SK-N-SH (cell line): ENCODE measurements around the gene PYY. TPM values are rescaled to one million over a fixed set of nuclear protein-coding genes. Genes with fewer than 3 reads are reported as not detected.

Experiments
- CTCF ChIA-PET: fragments of 300-600, 350-600 bp; formaldehyde crosslinking; extraction: SDS; loops from one replicate; lab custom pipeline; 2021; lab: Yijun Ruan, JAX
- POLR2A ChIA-PET: fragments of 350-600 bp; sonication (Branson Sonifier 250); formaldehyde crosslinking; extraction: SDS; loops from one replicate; lab custom pipeline; 2020; ENCODE audit warnings: antibody characterized with exemption, inconsistent platforms; lab: Yijun Ruan, JAX
- DNase-seq: peaks from one replicate; pipeline ENCODE4 v3.0.0; 2012
- H2AFZ ChIP-seq: fragments of 200-600 bp; sonication (generic); 2 replicates; pipeline ENCODE4 v1.8.1; 2016; ENCODE audit warnings: antibody characterized with exemption, mild to moderate bottlenecking, low read depth
- H3F3A ChIP-seq: fragments of 200-600 bp; sonication (generic); replicated peaks from 2 replicates; pipeline ENCODE3; 2016; ENCODE audit warnings: antibody characterized with exemption, mild to moderate bottlenecking; ENCODE audit not compliant: insufficient read depth
- H3K27ac ChIP-seq, 2 experiments: fragments of 200-500 bp in 1 of 2; fragments of 200-600 bp in 1 of 2; sonication (Bioruptor generic) in 1 of 2; sonication (generic), shearing (Covaris generic) in 1 of 2; 2 replicates each; pipeline versions ENCODE4 v1.5.1 to v1.6.1; 2014 to 2016; ENCODE audit warnings: low read depth in 2 of 2, inconsistent platforms in 1 of 2, low read length in 1 of 2, mild to moderate bottlenecking in 1 of 2, mixed read lengths in 1 of 2
- H3K27me3 ChIP-seq: fragments of 200-600 bp; sonication (generic), shearing (Covaris generic); 2 replicates; pipeline ENCODE4 v1.6.1; 2016; ENCODE audit warnings: mixed run types; ENCODE audit not compliant: insufficient read depth
- H3K36me3 ChIP-seq, 2 experiments: fragments of 200-500 bp in 1 of 2; fragments of 200-600 bp in 1 of 2; sonication (Bioruptor generic) in 1 of 2; sonication (generic) in 1 of 2; replicated peaks in 1 of 2; 2 replicates each; pipeline versions ENCODE3 to v1.5.1; 2014 to 2016; ENCODE audit warnings: low read length in 1 of 2, mild to moderate bottlenecking in 1 of 2; ENCODE audit not compliant: insufficient read depth in 2 of 2, control insufficient read depth in 1 of 2
- H3K4me1 ChIP-seq, 2 experiments: fragments of 200-500 bp in 1 of 2; fragments of 200-600 bp in 1 of 2; sonication (Bioruptor generic) in 1 of 2; sonication (generic), shearing (Covaris generic) in 1 of 2; 2 replicates each; pipeline versions ENCODE4 v1.5.1 to v1.6.1; 2014 to 2016; ENCODE audit warnings: low read depth in 1 of 2, low read length in 1 of 2, mixed run types in 1 of 2; ENCODE audit not compliant: insufficient read depth in 2 of 2, control insufficient read depth in 1 of 2
- H3K4me2 ChIP-seq: fragments of 200-600 bp; sonication (generic), shearing (Covaris generic); 2 replicates; pipeline ENCODE4 v1.6.1; 2017; ENCODE audit warnings: mixed run types
- H3K4me3 ChIP-seq, 2 experiments: fragments of 200-500 bp in 1 of 2; fragments of 200-600 bp in 1 of 2; sonication (Bioruptor generic) in 1 of 2; sonication (generic), shearing (Covaris generic) in 1 of 2; 2 replicates each; pipeline versions ENCODE4 v1.5.1 to v1.8.1; 2014 to 2016; ENCODE audit warnings: low read depth in 2 of 2, inconsistent platforms in 1 of 2, low read length in 1 of 2, mild to moderate bottlenecking in 1 of 2, mixed read lengths in 1 of 2, moderate library complexity in 1 of 2
- H3K79me2 ChIP-seq: fragments of 200-600 bp; sonication (generic); 2 replicates; pipeline ENCODE4 v1.8.1; 2017; ENCODE audit warnings: mild to moderate bottlenecking; ENCODE audit not compliant: insufficient read depth
- H3K9ac ChIP-seq: fragments of 200-600 bp; sonication (generic); 2 replicates; pipeline ENCODE4 v1.6.1; 2017; ENCODE audit warnings: mixed run types
- H3K9me2 ChIP-seq: fragments of 200-600 bp; sonication (generic); 2 replicates; pipeline ENCODE4 v1.6.1; 2017; ENCODE audit warnings: mixed run types
- H3K9me3 ChIP-seq: fragments of 200-600 bp; sonication (generic); 2 replicates; pipeline ENCODE4 v1.6.1; 2017; ENCODE audit warnings: mixed run types, mild to moderate bottlenecking, moderate library complexity
- H4K20me1 ChIP-seq: fragments of 200-600 bp; sonication (generic); 2 replicates; pipeline ENCODE4 v1.6.1; 2017; ENCODE audit warnings: mild to moderate bottlenecking, mixed run types; ENCODE audit not compliant: insufficient read depth
- FOSL2 ChIP-seq: IDR thresholded peaks from 2 replicates; pipeline ENCODE4 v1.4.0; 2012; ENCODE audit warnings: low read depth, mild to moderate bottlenecking, moderate library complexity, borderline replicate concordance
- GABPA ChIP-seq: IDR thresholded peaks from 2 replicates; pipeline ENCODE4 v1.4.0; 2012; ENCODE audit warnings: low read depth, mild to moderate bottlenecking
- GATA2 ChIP-seq: sonication (generic); formaldehyde crosslinking; IDR thresholded peaks from 2 replicates; pipeline ENCODE4 v1.5.0; 2020; ENCODE audit warnings: mild to moderate bottlenecking, missing genetic modification reagents
- JUND ChIP-seq: IDR thresholded peaks from 2 replicates; pipeline ENCODE4 v1.4.0; 2012
- MEF2A ChIP-seq: IDR thresholded peaks from 2 replicates; pipeline ENCODE4 v1.4.0; 2012; ENCODE audit warnings: low read depth, borderline replicate concordance
- POLR2AphosphoS5 ChIP-seq: IDR thresholded peaks from 2 replicates; pipeline ENCODE4 v1.6.1; 2012; ENCODE audit warnings: low read depth, low read length
- RCOR1 ChIP-seq: fragments of 150-350 bp; IDR thresholded peaks from 2 replicates; pipeline ENCODE4 v1.6.1; 2017; ENCODE audit warnings: antibody characterized with exemption, low read length
- RFX5 ChIP-seq: IDR thresholded peaks from 2 replicates; pipeline ENCODE4 v1.6.1; 2012; ENCODE audit warnings: mild to moderate bottlenecking, improper control_type of control experiment, low read length
- RXRA ChIP-seq: IDR thresholded peaks from 2 replicates; pipeline ENCODE4 v1.4.0; 2012; ENCODE audit warnings: low read depth, mild to moderate bottlenecking, borderline replicate concordance
- SIN3A ChIP-seq: IDR thresholded peaks from 2 replicates; pipeline ENCODE4 v1.6.1; 2012; ENCODE audit warnings: low read depth, mild to moderate bottlenecking, low read length, moderate library complexity, borderline replicate concordance
- TAF1 ChIP-seq: IDR thresholded peaks from 2 replicates; pipeline ENCODE4 v1.6.1; 2012; ENCODE audit warnings: low read depth, mild to moderate bottlenecking, low read length, moderate library complexity, borderline replicate concordance
- WGBS: methylation state at CpG from one replicate; pipeline ENCODE4 v1.1.6; 2017; ENCODE audit warnings: low lambda C conversion rate; 5-methylcytosine and 5-hydroxymethylcytosine counted together
- polyA plus RNA-seq, 3 experiments: library from polyadenylated mRNA; depleted of rRNA; stranded (reverse); fragments of >200 nt; gene quantifications; 2 replicates each; pipeline ENCODE4 v1.2.3, GENCODE V29; 2012
- TF ChIP-seq, protein P1 (sequence below): IDR thresholded peaks from 2 replicates; pipeline ENCODE4 v1.4.0; 2012; ENCODE audit warnings: low read depth
- TF ChIP-seq, protein P2 (sequence below): IDR thresholded peaks from 2 replicates; pipeline ENCODE4 v1.4.0; 2012; ENCODE audit warnings: low read depth, borderline replicate concordance

PYY gene
- polyA plus RNA-seq, 1 of the 3 experiments (the other 2 are of a cell fraction) = 0.21 TPM

DNA sequence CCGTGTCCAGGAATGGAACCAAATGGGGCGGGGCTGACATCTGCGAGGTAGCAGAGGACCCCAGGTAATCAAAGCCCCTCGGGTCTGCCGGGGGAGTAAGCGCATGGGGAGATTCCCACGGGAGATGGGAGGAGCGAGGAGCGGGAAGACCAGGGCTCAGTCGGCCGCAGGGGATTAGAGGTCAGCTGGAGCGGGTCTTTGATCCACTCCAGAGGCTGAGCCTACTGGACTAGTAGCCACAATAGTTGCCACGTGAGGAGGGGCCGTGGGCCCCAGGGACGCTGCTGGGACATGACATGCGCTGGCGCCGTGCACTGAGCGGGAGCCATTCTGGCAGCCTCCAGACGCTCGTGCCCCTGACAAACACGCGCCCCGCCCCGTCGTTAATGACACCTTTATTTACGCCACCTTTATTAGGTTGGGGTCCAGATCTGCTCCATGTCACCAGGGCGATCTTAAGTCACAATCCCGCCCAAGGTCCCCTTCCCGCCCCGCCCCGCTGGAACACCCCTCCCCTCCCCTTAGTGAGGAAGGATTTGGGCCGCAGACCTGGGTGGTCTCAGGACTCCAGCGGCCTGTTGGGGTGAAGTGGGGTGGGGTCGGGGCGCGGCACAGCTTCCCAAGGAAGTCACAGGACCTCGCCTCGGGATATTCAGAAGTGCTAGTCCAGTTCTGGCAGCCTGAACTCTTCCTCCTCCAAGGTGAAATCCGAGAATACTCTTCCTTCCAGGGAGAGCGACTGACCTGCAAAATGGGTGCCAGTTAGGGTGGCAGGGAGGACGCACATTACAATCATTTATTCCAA lies 26.5 kb downstream of the PYY start:
- Histone ChIP-seq H3K36me3 (no peaks in the 10 kb centered on the region), H3K9ac (no peak overlapping the region), H4K20me1 (no peaks in the 10 kb centered on the region), H3K79me2 (no peaks in the 10 kb centered on the region), H3K9me3 (no peaks in the 10 kb centered on the region), H3K27ac (no peak overlapping the region)
- CTCF ChIA-PET = interaction anchor here (1.0 to 11.3 kb wide), 4 partner anchors 9 to 68 kb away, joined by 3 to 60 read pairs (median 6); partner anchors contain the start of gene MPP2
- no peak for DNase-seq
- no peak for TF ChIP-seq RFX5
- no peak for TF ChIP-seq RXRA
- TF ChIP-seq GATA2 (CRISPR knock-in tag) = no peak
- no peak for TF ChIP-seq TAF1
- no peak for TF ChIP-seq SIN3A
- TF ChIP-seq MEF2A = no peak
- TF ChIP-seq POLR2AphosphoS5 = no peak
- TF ChIP-seq, all 33 proteins: peak for 0
- no peak overlapping the region for H3K4me3 ChIP-seq
- 48% methylated on average over 25 of the region's 42 CpGs for whole genome bisulfite sequencing
- POLR2A ChIA-PET = no interaction called here
- H3K9me2 ChIP-seq = no peaks in the 10 kb centered on the region
- H3K27me3 ChIP-seq = peaks cover 14% of the 10 kb centered on the region; the same call in 1 of the 2 replicates
- H3K4me2 ChIP-seq = no peak overlapping the region
- H2AFZ ChIP-seq = no peak overlapping the region
- no peaks in the 10 kb centered on the region for H3F3A ChIP-seq
- H3K4me1 ChIP-seq = no peaks in the 10 kb centered on the region; a peak in 1 of 4 replicates

DNA sequence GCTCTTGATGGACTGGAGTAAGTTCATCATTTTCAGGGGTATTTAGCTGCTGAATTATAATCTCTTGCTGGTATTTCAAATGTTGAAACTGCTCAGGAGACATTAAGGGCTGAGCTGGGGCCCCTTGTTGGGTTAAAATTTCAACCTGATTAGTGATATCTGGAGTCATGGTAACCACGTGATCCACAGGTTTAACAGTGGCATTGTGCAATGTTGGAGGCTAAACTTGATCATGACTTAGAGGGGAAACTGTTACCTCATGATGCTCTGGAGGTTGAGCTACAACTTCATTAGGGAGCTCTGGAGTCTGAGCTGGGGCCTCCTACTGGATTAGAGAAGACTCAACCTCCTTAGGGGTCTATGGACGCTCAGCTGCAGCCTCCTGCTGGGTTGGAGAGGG lies 29.2 kb downstream of the PYY start:
- no peak overlapping the region for H3K4me2 ChIP-seq
- no peak overlapping the region for H3K27ac ChIP-seq
- H2AFZ ChIP-seq = no peak overlapping the region
- CTCF ChIA-PET = interaction anchor here (0.9 to 11.3 kb wide), 8 partner anchors 13 to 78 kb away, joined by 3 to 60 read pairs (median 4); partner anchors contain the start of genes CD300LG and MPP2
- TF ChIP-seq POLR2AphosphoS5 (no peak), FOSL2 (no peak), JUND (no peak), RCOR1 (no peak), GABPA (no peak), SIN3A (no peak)
- TF ChIP-seq, protein P1, sequence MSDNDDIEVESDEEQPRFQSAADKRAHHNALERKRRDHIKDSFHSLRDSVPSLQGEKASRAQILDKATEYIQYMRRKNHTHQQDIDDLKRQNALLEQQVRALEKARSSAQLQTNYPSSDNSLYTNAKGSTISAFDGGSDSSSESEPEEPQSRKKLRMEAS = no peak
- TF ChIP-seq, protein P2, sequence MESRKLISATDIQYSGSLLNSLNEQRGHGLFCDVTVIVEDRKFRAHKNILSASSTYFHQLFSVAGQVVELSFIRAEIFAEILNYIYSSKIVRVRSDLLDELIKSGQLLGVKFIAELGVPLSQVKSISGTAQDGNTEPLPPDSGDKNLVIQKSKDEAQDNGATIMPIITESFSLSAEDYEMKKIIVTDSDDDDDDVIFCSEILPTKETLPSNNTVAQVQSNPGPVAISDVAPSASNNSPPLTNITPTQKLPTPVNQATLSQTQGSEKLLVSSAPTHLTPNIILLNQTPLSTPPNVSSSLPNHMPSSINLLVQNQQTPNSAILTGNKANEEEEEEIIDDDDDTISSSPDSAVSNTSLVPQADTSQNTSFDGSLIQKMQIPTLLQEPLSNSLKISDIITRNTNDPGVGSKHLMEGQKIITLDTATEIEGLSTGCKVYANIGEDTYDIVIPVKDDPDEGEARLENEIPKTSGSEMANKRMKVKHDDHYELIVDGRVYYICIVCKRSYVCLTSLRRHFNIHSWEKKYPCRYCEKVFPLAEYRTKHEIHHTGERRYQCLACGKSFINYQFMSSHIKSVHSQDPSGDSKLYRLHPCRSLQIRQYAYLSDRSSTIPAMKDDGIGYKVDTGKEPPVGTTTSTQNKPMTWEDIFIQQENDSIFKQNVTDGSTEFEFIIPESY = no peak
- H3K9me2 ChIP-seq = no peaks in the 10 kb centered on the region
- no peaks in the 10 kb centered on the region; a peak in 1 of 4 replicates for H3K4me1 ChIP-seq
- H3F3A ChIP-seq = no peaks in the 10 kb centered on the region
- WGBS = 0% methylated on average over 2 of the region's 2 CpGs
- POLR2A ChIA-PET = no interaction called here
- H3K9ac ChIP-seq = no peak overlapping the region
- H3K79me2 ChIP-seq = no peaks in the 10 kb centered on the region
- no peaks in the 10 kb centered on the region for H3K36me3 ChIP-seq
- peaks cover 14% of the 10 kb centered on the region; the same call in 1 of the 2 replicates for H3K27me3 ChIP-seq
- no peak overlapping the region for H3K4me3 ChIP-seq
- no peak for DNase-seq
- H4K20me1 ChIP-seq = no peaks in the 10 kb centered on the region
- no peaks in the 10 kb centered on the region for H3K9me3 ChIP-seq
